ENCODE data around the gene FBRSL1.

Gene FBRSL1

DNA sequence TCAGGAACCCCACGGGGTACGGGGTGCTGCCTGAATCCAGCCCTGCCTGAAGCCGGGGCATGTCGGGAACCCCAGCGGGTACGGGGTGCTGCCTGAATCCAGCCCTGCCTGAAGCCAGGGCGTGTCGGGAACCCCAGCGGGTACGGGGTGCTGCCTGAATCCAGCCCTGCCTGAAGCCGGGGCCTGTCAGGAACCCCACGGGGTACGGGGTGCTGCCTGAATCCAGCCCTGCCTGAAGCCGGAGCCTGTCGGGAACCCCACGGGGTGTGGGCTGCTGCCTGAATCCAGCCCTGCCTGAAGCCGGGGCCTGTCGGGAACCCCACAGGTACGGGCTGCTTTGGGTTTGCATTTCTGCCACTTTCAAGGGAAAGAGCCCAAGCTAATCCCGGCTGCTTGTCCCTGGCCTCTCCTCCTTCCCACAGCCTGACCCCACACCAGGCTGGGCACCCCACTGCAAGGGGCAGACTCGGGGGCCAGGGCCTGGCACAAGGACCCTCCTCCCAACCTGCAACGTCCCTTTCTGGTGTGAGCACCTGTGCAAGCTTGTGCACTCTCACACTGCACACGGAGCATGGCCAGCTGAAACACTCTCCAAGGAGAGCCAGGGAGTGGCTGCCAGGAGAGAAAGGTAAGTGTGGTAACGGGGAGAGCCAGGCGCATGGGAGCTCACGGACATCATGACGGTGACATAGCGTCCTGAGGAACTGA is 5.6 kb upstream of the FBRSL1 start:
- no peak for DNase-seq (ENCODE audit: low read depth)

DNA sequence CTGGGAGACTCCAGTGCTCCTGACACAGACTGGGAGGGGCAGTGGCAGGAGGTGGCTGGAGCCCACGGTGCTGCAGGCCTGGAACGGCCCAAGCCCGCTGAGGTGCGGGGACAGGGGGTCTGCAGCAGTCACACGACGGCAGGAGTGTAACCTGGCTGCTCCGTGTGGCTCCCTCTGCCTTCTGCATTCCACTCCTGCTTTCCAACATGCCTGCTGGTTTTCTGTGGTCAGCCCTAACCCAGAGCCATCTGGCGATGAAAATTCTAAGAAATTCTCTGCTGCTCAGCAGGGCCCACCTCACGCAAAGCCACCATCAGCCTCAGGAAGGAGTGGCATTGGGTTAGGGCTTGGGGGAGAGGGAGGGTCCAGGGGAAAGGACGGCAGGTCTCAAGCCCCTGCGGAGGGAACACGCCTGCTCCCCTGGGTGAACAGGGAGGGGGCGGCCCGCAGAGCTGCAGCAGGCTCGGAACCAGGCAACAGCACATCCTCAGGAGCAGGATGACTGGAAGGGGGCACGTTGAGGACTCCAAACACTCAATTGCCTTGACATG is 5.0 kb upstream of the FBRSL1 start:
- no peak for DNase-seq (ENCODE audit: low read depth)

DNA sequence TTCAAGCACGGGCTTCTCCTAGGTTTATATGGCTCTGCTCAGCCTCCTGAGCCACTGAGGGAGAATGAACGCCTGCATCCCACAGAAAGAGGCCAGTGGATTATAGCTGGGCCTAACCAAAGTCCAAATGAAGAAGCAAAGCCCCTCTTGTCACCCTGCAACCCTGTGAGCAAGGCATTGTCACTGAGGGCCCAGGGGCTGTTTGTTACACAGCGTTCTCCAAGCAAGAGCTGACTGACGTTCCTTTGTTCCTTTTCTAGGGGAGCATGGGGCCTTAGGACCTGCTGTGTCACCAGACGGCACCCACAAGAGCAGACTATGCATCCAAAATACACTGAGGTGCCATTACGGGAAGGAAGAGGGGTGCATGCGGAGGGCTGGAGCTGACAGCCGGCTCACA is 4.3 kb upstream of the FBRSL1 start:
- DNase-seq (ENCODE audit: low read depth): no peak

DNA sequence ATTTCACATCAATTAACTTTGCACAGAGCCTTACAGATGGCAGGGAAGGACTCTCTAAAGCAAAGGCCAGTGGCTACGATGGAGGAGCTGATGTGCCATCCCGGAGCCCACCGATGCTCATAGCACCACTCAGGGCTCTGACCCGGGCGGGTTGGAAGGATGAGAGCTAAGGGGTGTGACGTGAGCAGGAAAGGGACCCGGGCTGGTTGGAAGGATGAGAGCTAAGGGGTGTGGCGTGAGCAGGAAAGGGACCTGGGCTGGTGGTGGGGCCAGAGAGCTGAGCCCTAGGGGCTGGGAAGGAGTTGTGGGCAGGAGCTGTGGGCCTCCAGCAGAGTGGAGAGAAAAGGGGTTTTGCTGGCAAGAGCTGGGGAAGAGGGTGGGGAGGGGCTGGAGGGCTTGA is 3.8 kb upstream of the FBRSL1 start:
- no peak for DNase-seq (ENCODE audit: low read depth)

DNA sequence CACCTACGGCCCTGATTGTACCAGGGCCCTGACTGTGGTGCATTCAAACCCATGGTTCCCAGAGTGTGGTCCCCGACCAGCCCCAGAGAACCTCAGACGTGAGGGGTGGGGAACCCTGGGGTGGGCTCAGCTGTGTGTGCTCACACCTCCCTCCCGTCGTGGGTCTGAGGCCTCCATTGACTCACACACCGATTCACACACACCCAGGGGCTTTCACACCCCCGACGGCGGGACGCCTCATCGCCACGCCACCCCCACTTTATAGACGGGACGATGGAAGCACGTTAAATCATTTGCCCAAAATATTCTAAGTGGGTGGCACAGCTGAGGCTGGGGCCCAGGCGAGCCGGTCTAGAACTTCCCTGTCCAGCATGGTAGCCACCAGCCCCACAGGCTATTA is 3.4 kb upstream of the FBRSL1 start:
- no peak for DNase-seq (ENCODE audit: low read depth)

DNA sequence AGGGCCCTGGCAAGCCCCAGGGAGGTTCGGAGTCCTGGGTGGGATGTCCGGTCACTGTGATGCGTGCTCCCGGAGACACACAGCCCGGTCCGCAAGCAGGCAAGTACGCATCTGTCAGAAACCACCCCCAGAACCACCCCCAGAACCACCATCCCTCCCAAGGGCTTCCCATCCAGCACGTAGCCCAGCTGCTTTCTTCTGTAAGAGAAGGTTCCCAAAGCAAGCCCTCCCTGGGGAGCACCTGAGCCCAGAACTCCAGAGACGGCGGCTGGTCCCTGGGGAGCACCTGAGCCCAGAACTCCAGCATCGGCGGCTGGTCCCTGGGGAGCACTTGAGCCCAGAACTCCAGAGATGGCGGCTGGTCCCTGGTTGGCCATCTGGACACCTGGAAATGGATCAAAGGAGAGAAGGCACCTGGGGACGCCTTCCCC is 2.6 kb upstream of the FBRSL1 start:
- no peak for DNase-seq (ENCODE audit: low read depth)

DNA sequence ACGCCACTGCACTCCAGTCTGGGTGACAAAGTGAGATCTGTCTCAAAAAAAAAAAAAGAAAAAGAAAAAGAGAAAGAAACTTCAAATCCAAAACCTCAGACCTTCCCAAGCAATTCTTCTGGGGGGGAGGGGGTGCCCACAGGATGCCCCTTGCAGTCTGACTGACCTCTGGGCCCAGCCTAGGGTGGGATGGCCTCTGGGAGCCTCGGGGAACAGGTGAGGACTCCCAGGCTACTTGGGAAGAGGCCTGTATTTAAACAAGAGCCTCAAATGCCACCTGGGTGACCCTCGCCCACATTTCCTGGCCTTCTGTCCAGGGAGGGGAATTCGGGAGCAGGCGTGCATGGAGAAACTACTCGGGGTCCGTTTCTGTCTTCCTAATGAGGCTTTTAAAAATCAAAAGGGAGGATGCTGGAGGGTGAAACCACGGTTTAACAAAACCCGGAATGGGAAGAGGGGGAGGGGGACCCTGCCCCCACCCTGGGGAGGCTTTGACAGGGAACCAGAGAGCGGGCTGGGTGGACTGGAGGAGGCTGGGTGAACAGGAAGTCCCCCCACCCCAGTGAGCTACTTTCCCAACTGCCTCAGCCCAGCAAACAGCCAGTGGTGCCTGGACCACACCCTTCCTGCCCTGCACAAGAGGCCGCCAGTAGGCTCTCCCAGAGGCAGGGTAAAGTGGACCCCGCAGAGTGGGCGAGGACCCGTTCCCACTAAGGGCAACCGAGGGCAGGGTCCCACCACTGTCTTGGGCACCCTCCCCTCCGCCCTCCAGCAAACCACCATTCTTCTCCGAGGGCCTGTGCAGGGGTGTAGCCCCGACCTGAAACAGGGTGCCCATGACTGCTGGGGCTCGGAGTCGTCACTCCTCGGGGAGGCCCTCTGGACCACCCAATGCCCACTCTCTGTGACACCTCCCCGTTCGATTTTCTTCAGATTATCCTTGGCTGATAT is 1.5 kb upstream of the FBRSL1 start:
- no peak for DNase-seq (ENCODE audit: low read depth)

DNA sequence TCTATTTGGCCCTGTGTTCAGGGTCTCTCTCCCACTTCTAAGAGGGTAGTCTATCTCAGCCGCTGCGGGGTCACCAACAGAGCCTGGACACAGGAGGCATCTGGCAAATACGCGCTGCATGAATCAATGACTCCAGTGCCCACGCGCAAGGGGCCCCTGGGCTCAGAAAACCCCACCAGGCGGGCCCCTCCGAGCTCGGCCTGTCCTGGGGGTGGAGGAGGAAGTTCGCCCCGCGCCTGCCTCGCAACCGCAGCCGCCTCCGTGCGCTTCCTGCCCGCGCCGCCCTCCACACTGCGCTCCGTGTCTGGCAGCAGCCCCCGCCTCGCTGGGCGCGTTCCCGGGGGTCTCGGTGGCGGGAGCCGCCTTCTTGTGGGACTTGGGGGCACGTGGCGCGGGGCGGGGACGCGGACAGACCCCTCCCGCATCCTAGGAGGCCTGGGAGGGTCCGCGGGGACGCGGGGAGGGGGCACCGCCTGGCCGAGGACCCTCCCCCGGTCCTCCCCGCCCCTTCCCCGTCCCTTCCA is 811 bp upstream of the FBRSL1 start:
- DNase-seq (ENCODE audit: low read depth): peak; percentile 33

DNA sequence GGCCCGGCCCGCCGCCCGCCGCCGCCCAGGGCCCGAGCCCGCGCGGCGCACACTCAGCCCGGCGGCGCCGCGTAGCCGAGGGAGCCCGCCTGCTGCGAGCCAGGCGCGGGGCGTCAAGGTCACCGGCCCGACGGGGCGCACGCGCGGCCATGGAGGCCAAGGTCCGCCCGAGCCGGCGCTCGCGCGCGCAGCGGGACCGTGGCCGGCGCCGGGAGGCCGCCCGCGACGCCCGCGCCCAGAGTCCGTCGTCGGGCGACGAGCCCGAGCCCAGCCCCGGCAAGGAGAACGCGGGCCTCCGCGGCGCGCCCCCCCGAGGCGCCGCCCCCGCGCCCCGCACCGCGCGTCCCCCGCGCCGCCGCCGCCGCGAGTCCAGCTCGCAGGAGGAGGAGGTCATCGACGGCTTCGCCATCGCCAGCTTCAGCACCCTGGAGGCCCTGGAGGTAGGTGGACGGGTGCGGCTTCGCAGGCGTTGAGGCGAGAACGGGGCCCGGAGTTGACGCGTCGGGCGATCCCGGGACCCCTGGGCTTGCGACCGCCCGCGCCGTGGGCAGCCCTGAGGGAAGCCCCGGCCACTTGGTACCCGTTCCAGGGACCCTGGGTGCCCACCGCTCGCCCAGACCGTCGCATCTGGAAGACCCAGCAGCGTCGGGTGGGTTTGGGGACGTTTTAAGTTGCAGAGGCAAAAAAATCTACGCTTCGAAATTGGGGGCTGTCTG is 629 bp downstream of the FBRSL1 start:
- no peak for DNase-seq (ENCODE audit: low read depth)

DNA sequence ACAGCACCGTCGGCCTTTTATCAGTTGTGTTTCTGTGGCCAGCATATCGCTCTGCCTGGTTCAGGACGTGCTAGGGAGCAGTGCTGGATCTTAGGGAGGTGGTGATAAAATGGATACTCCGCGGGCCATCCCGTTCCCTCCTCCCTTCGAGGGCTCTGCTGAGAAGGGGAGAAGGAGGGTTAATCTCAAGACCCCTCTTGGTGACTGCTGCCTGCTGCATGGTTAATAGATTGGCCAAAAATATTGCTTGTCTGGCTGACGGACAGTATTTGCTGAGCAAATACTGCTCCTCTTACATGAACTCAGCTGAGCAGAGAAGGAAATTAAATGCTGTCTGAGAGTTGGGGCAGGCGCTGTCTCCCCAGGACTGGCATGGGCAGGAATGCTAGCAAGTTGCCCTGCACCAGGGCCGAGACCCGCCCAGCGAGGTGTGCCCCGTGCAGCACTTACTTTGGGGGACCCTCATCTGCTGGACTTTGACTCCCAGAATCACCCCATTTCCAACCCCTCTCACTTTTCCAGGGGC is 1.2 kb downstream of the FBRSL1 start:
- DNase-seq (ENCODE audit: low read depth): no peak

DNA sequence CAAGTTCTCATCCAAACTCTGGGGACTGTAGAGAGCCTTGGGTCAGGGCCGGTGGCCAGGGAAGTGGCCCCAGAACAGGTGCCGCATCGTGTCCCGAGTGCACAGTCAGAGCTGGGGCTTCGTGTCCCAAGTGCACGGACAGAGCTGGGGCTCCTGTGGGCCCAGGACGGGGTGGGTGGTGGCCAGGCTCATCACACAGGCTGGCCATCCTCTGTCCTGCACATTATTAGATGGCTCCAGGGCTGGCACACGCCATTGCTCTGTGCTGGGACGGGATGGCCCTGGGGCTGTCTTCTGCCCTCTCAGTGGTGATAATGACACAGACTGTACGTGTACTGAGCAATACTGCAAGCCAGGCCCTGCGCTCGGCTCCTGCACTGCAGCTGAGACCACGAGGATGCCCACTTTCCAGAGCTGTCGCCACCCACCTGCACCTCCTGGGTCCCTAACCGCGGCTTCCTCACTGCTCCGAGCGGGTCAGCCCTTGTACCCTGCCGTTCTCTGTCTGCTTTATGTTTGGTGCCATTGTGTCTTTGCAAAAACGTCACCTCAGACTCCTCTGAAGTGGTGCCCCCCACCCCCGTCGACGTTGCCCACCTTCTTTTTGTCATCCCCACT is 1.9 kb downstream of the FBRSL1 start:
- no peak for DNase-seq (ENCODE audit: low read depth)

DNA sequence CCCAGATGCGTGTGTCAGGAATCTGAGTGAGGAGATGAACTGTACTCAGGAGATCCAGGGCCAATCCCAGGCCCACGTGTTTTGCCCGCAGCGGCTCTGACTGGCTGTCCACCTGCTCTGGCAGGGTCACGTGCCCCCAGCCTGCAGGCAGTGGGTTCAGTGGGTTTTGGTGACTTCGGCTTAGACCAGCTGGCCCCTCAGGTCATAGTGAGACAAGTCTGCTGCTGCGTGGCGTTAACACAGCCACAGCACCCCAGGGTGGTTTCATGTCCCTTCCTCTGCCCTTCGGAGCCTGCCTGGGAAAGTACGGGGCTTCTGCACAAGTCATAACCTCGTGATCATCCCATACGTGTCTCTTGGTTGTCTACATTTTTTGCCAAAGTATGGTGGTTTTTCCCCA is 2.6 kb downstream of the FBRSL1 start:
- DNase-seq (ENCODE audit: low read depth): no peak

DNA sequence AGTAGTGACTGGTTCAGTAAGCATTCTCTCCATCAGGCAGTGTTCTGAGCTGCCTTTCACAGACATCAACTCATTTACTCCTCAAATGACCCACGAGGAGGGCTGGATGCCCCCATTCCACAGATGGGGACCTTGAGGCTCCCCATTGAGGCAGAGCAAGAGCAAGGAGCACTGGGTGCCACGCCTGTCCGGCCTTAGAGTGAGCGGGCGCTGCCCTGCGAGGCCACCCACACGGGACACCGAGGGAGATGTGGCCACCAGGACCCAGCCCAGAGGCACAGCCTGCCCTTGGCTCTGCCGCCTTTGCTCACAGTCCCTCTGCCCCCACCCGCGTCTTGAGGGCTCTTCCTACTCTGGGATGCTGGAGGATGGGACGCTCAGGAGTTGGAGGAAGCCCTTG is 3.0 kb downstream of the FBRSL1 start:
- DNase-seq (ENCODE audit: low read depth): no peak

DNA sequence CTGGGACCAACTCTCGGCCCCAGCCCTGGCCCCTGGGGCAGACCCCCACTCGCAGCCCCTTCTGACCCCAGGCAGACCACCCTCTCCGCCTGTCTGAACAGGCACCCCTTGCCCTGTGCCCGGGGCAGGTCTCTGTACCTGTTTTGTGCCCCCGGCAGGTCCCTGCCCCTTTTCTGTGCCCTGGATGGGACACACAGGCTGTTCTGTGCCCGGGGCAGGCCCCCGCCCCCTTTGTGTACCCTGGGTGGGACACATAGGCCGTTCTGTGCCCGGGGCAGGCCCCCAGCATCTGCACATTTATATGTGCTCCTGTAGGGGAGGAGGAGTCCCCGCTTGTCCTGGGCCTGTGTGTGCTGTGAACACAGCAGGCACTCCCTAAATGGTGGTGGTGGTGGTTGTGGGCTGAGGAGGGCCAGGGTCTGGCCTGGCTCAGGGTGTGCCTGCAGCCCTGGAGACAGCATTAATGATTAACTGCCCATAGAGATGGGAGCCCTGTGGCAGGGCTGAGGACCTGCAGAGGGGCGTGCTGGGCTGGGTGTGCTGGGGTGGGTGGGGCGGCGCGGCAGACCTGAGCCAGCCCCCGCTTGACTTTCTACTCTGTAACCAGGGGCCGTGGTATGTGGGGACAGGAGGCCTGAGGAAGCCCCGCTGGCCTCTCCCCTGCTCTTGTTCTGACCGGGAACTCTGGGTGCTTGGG is 3.7 kb downstream of the FBRSL1 start:
- no peak for DNase-seq (ENCODE audit: low read depth)

DNA sequence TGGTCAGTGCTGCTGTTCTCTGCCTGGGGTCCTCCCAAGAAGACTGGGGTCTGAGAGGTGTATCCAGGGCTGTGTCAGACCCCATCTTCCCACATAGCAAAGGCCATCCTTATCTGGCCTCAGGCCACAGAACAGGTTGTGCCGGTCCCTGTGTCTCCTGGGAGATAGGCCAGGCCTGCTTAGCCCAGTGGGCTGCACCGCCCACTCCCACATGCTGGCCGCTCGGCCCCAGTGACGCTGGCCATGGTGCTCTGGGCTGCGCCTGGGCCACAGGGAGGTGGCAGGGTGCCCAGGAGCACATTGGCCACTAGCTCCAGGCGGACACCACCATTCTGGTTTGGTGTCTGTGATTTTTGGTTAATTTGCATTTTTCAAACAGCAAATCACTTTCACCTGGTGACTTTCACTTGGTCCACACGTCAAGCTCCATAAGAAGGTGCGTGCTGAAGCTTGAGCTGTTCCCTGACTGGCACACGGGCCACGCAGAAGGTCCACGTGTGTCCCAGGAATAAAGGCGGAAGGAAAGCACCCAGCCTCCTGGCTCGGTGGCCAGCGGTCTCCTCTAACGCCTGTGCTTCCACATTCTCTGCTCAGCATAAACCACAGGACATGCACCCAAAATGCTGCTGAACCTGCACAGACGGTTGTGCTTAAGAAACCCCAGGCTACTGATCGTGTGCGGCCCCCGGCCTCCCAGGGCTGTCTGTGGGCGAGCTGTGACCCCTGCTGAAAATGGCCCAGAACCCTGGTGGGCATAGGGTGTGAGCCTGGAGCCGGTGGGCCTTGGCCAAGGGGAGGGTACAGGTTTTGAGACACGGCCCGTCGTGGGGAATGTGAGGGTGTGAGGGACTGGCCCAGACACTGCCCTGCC is 4.6 kb downstream of the FBRSL1 start:
- no peak for DNase-seq (ENCODE audit: low read depth)

DNA sequence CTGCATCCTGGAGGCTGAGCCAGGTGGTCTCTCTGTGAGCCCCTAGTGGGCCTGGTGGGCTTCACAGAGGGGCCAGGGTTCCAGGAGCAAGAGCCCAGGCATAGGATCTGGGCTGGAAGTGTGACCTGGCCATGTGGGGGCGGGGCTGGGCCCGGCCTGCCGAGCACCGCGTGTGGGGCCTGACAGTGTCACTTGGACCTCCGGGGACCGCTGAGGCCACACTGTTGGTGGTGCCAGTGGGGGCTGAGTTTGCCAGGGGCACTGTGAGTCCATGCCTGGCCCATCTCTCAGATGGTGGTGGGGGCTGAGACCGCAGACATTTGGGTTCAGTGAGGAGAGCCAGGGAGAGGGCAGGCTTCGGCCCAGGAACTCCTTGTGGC is 5.2 kb downstream of the FBRSL1 start:
- DNase-seq (ENCODE audit: low read depth): no peak

DNA sequence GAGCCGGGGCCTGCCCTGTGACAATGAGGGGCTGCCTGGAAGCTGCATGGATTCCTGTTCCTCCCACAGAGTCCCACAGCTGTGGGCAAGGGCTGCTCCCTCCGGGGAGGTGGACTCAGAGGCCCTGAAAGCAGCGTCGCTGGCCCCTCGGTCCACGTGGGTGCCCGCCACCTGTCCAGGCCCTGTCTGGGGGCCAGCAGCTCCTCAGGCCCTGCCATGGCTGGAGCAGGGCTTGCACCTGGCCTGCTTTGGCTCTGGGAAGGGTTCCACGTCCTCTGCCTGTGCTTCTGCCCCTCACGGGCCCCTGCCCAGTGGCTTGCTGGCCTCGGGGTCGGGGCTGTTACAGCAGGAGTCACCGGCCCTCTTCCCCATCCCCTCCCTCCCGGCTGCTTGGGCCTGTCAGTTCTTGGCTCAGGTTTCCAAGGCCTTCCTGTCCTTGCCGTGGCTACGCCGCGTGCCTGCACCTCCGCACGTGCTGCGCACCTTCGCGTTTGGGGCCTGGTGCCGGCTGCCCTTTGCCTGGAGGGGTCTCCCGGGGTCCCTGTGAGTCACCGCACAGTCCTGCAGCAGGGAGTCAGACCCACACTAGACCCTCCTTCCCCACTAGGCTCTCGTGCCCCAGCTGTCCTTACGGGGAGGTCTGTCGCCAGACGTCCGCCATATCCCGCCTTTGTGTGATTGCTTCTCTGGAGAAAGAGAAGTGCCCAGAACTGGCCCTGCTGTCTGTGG is 5.8 kb downstream of the FBRSL1 start:
- DNase-seq (ENCODE audit: low read depth): no peak

DNA sequence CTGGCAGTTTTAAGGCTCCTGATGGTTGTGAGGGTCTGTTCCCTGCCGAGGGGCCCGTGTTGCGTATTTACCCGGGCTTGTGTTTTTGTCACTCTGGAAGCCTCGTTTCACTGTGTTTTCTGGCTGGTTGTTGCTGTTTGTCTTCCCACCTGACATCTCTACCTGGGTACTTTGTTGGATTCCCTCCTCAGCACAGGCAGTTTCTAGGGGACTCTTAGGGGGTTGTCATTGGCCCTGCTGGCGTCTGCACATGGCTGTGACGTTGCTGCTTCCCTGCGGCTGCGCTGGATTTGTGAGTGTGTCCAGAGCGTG is 6.4 kb downstream of the FBRSL1 start:
- no peak for DNase-seq (ENCODE audit: low read depth)

DNA sequence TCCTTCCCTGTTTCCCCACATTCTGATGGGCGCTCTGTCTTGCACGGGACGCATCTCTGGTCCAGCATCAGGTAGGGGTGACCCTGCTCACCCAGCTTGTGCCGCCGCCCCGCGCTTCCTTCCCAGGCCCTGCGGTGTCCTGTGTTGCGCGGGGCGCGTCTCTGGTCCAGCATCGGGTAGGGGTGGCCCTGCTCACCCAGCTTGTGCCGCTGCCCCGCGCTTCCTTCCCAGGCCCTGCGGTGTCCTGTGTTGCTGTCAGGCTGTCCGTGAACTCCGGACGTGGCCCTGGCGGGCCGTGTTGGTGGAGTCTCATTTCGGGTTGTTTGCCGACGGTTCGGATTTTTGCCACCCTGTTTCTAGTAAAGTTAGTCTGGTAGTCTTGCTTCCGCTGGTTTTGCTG is 6.8 kb downstream of the FBRSL1 start:
- DNase-seq (ENCODE audit: low read depth): no peak
